GM08714 (cell line): ENCODE data around the gene MRPS2.
"Not testable (repeated sequence)": the region's sequence is repeated elsewhere in the genome, so short reads cannot be mapped to it uniquely, and the experiment has no call there.

Source experiments
- H3K4me3 ChIP-seq: fragments of 200-500 bp; sonication (Bioruptor generic); 2 replicates; pipeline ENCODE4 v1.5.1; 2014; ENCODE audit warnings: mild to moderate bottlenecking, low read length, inconsistent platforms
- ZNF274 ChIP-seq: IDR thresholded peaks from 2 replicates; pipeline ENCODE4 v1.6.1; 2012; ENCODE audit warnings: mild to moderate bottlenecking, low read depth, low read length

Gene MRPS2

DNA sequence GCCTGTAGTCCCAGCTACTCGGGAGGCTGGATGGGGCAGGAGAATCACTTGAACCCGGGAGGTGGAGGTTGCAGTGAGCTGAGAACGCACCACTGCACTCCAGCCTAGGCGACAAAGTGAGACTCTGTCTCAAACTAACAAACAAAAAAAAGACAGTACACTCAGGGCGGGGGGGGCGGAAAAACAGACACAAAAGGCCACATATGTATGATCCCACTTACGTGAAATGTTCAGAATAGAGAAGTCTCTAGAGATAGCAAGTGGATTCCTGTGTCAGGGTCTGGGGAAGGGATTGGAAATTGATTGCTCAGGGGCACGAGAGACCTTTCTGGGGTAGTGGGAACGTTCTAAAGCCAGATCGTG, 11.7 kb downstream of the MRPS2 start:
- H3K4me3 ChIP-seq = no peak overlapping the region
- no peak for TF ChIP-seq ZNF274

DNA sequence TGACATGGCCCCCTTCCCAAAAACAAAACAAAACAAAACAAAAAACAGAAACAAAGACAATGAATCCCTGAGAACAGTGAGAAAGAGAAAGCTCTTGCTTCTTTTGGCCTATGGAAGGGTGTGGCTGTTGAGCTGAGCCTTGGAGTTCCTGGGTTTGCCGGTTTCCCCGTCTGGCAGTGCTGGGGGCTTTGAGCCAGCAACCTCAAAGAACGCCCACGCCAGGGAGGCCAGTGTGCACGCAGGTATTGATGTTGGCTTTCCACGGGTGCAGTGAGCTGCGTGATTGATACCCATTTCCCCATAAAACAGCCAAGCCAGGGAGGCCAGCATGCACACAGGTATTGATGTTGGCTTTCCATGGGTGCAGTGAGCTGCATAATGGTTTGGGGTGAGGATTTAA, 12.4 kb downstream of the MRPS2 start:
- no peak overlapping the region for H3K4me3 ChIP-seq
- no peak for TF ChIP-seq ZNF274

DNA sequence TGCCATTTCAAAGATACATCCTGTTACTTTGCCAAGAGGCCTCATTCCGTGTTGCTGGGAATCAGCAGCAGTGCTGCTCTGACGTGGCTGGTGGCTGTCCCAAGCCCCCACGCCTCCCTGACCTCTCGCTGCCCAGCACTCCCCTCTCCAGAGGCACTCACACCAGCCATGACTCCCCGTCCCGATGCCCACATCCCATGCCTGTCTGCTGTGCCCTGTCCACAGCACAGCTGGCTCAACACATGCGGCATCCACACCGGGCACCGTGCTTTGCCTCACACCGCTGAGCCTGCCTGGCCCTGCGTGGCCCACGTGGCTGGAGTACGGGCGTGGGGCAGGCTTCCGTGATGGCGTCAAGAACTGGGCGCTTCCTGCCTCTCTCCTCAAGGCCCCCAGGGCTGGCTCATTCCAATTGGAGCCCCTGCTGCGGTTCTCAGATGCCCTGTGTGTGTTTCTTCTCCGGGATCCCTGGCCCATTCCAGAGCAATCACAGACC, 12.9 kb downstream of the MRPS2 start:
- no peak for TF ChIP-seq ZNF274
- no peak overlapping the region for H3K4me3 ChIP-seq

DNA sequence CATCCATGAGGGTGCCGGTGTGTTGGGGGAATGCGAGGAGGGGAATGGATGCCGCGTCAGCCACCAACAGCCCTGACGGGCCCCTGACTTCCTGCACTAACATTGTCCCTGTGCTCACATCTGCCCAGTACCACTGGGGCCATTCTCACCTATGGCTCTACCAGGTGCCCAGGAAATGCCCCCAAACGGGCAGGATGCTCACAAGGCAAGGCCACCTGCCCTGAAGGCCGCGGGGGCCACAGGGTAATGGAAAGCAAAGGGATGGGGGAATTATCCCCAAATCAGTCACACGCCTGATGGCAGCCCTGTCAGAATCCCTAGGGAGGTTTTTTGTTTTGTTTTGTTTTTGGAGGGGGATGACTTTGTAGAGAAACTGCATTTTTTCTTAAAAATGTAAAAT, 13.4 kb downstream of the MRPS2 start:
- H3K4me3 ChIP-seq = not testable (repeated sequence)

DNA sequence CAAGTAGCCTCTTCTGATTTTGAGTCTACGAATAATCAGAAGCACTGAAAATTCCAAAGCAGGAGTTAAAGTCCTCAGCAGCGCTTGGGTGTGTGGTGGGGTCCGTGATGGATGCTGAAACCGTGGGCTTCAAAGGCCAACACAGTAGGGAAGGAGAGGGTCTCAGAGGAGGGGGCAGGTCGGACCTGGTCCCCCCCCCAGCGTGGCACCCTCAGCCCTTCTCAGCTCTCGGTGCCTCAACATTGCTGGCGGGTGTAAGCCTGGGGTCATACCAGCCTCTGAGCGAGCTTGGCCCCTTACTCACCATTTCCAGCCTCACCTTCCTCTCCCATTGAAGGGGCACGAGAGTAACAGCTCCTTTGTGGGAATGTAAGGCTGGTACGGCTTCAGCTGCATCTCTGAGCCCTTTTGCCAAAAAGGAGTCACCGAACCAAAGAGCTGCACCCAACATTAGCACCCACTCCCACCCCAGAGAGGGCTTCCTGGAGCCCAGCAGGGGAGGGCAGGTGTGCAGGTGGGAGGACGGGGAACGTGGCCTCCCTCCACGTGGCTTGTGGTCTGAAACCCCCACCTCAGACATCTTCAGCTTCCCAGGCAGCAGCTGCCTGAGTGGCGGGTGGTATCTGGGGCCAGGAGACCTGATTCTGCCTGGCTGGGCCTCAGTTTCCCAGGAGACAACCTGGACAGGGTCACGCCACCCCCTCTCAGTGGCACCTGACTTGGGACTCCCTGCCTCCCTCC, 14.0 kb downstream of the MRPS2 start:
- no peak overlapping the region for H3K4me3 ChIP-seq
- TF ChIP-seq ZNF274 = no peak

DNA sequence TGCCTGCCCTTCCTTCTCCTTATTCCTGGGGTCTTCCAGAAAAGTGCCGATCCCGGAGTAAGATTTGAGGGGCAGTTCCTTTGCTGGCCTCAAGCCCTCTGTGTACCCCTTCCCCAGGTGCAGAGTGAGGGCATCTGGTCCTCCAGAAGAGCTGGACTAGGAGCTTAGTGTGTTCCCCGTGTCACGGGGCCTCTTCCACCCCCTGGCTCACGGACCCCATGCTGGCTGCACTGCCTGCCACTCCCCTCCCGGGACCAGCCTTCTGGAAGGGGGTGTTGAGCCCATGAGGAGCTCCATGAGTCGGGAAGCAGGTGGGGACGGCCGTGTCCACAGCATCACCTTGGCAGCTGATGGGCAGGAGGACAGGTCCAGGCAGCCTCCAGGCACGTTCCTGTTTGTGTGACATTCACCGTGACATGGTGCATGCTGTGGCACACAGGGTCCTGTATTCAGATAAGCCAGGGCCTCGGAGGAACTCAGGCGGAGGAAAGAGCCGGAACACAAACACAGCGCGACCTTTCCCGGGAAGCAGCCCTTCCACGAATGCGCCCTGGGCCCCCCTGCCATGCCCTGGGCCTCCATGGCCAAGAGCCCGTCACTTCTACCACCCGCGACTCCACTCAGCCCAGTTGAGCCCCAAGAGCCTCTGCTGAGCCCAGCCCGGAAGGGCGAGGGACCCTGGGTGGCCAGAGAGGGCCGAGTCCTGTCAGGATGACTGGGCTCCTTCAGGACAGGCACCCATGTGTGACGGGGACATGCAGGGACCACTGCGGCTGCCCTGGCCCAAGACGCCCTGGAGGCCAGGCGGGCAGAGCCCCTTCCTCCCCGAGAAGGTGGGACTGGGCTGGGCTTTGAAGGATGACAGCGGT, 14.8 kb downstream of the MRPS2 start:
- no peak overlapping the region for H3K4me3 ChIP-seq
- TF ChIP-seq ZNF274 = no peak

DNA sequence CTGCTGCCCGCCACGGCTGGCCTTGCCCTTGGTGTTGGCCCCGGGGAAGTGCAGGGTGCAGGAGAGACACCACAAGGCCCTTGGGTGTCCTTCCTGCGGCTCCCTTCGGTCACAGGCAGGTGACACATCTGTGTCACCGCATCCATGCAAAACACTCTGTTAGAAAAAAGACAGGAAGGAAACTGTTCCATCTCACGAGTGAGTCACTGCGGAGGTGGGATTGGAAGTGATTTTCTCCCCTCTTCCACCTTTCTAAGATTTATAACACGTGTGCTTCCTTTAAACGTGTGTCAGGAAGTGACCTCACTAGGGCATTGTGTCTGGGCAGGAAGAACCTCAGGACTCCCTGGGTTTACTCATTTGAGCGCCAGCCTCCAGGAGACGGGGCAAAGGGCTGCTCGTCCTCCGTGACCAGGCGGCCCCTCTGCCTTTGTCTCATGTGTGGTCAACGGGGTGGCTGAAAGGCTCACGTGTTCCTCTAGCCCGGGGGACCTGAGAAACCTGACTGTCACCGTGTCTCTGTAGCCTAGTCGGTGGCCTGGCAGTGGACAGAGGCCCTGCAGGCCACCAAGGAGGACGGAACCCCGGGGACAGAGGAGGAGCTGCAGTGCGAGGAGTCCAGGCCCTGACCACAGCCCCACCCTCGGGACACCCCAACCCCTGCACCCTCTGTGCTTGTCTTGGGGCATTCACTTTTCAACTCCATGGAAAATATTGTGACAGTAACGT, 15.8 kb downstream of the MRPS2 start:
- no peak for TF ChIP-seq ZNF274
- no peak overlapping the region for H3K4me3 ChIP-seq

DNA sequence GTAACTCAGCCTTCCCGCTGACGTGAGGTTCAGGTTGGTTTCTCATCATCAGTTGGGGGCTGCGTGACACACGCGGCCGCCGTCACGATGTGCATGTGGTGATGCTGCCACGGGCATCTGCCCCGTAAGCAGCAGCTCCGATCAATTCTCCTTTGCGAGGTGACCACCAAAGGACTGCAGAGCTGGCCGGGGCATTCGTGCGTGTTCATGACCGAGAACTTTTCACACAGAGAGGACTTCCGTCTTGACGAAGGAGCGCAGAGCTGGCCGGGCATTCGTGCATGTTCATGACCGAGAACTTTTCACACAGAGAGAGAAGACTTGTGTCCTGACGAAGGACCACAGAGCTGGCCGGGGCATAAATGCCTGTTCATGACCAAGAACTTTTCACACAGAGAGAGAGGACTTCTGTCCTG, 16.9 kb downstream of the MRPS2 start:
- no peak overlapping the region for H3K4me3 ChIP-seq
- TF ChIP-seq ZNF274 = no peak

DNA sequence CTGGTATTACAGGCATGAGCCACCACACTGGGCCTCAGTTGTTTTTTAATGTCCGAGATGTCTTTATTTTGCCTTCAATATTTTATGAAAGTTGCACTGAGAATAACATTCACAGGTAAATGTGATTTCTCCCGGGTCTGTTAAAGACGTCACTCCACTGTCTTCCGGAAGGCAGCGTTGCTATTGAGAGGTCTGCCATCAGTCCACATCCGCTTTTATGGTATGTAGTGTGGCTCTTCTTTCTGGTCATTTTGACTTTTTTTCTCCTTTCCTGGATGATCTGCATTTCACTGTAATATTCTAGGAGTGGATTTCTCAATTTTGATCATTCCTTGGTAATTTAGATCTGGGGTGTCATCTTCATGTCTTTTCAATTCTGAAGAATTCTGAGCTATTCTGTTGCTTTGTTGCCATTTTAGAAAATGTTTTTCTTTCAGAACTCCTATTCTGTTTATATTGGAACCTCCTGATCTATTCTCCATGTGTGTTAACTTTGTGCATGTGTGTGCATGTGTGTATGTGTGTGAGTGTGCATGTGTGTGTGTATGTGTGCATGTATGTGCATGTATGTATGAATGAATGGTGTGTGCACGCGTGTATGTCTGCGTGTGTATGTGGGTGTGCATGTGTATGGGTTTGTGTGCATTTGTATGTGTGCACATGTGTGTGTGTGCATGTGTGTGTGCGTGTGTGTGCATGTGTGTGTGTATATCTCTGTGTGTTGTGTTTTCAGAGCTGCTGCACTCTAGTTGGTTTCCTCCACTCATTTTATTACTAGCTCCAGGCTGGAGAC, 18.9 kb downstream of the MRPS2 start:
- TF ChIP-seq ZNF274 = no peak
- H3K4me3 ChIP-seq = no peak overlapping the region

DNA sequence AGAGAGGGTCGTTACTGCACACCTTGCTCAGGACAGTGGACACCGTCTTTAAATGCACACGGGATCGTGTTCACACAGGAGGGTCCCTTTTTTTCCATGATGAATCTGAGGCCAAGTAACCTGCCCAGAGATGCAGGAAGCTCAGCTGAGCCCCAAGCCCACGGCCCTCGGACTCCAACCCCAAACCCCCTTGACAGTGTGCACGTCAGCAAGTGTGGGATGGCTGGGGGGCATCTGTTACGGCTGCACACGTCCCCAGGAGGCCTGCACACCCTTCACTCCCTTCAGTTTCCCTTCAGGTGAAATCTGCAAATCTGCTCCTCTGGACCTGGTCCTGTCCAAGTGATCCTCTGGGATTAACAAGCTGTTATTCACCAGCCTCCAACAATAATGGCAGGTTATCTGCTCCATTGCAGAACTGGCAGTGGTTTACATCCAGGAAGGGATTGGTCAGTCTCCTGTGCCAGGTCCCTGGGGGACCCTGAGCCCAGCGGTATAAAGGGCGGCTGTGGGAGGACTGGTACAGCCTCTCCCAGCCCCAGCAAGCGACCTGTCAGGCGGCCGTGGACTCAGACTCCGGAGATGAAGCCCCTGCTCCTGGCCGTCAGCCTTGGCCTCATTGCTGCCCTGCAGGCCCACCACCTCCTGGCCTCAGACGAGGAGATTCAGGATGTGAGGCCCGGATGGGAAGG, 20.6 kb downstream of the MRPS2 start, which contains the start of gene LCN1:
Gene LCN1, plus strand, starts transcription at position 525 of the 692 bp plus-strand sequence. Its CDS starts 58 bp downstream, at position 583.
- no peak within 1 kb of the TSS for H3K4me3 ChIP-seq
- TF ChIP-seq ZNF274 = no peak

DNA sequence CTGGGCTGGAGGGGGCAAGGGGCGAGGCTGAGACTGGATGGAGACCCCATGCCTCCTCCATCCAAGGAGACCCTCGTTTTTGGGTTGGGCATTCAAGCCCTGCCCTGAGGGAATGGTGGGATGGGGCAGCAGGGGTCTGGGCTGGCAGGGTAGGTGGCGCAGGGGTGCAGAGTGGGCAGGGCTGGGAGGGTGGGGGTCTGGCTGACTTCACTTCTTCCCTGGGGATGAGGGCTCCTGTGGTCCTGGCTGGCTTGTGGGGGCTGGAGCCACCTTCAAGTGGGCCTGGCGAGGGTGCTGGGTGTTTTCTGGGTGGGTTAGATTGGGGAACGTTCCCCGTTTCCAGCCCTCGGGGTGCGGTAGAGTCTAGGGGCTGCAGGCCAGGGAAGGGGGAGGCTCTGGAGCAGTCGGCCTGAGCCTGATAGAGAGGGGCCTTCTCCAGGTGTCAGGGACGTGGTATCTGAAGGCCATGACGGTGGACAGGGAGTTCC, 21.2 kb downstream of the MRPS2 start:
- no peak overlapping the region for H3K4me3 ChIP-seq
- TF ChIP-seq ZNF274 = no peak

DNA sequence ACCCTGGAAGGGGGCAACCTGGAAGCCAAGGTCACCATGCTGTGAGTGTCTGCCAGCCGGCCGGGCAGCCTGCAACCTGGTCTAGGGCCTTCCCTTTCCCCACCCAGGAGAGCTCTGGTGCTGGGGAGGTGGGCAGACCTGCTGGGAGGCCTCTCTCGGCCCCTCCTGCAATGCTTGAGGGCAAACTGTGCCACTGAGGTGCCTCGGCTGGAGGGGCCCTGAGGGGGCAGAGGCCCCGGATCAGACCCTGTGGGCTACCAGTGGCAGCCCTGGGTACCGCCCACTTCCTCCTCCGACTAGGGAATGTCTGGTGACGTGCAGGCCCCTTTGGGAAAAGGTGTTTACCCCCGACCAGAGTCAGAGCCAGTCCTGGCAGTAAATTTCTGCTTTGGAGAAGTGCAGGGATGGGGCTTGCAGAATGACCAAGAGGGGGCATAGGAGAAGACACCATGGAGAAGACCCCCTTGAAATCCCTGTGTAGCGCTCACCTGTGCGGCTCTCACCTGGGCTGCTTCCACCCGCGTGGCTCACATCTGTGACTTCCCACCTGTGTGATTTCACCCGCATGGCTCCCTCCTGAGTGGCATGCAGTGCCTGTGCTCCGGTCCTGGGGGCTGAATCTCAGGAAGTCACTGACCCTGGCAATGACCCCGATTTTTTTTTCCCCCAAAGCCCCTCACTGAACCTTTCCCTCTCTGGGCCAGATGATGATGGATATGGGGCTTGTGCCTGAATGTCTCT, 21.8 kb downstream of the MRPS2 start:
- no peak for TF ChIP-seq ZNF274
- no peak overlapping the region for H3K4me3 ChIP-seq
